GM18858 (cell line): ENCODE data around the gene ASPDH.
"Not testable (repeated sequence)": the region's sequence is repeated elsewhere in the genome, so short reads cannot be mapped to it uniquely, and the experiment has no call there.

ENCODE experiments used
- ATAC-seq: cut with Tn5 transposase; IDR thresholded peaks from one replicate; pipeline ENCODE4 v1.9.1; 2021; ENCODE audit not compliant: unreplicated experiment

Gene ASPDH

DNA sequence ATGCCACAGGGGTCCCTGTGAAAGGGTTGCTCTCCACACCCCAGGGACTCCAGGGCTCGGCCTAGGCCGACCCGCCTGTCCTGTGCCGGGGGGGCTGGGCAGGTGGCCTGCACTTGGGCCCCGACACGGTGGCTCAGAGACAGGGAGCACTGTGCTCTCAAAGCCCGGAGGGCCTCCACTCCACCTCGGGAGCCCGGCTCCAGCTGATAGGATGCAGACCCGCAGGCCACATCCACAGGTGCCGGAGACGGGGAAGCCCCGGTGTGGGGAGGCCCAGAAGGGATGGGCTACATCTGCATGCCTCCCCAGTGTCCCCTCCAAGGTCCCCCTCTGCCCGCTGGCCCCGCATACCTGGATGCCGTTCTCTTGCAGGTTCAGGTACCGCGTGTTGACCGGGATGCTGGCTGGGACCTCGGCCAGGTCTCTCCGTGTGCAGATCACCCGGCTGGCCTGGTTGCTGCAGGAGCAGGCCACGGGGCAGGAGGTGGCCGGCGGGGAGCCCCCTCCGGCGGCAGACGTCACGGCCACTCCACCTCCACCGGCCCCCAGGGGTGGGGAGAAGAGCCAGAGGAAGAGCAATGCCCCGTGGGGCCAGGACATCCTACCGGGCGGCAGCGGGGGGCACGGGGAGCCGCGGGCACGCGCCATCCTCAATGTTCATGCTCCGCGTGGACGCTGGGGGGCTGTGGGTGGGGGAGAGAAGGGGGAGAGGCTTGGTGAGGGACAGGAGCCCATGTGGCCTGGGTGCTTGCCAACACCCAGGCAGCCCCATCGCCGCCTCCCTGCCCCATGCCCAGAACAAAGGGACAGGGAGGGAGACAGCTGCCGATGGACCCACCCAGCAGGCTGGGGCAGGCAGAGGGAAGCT, 34.7 kb upstream of the ASPDH start:
- ATAC-seq: no peak

DNA sequence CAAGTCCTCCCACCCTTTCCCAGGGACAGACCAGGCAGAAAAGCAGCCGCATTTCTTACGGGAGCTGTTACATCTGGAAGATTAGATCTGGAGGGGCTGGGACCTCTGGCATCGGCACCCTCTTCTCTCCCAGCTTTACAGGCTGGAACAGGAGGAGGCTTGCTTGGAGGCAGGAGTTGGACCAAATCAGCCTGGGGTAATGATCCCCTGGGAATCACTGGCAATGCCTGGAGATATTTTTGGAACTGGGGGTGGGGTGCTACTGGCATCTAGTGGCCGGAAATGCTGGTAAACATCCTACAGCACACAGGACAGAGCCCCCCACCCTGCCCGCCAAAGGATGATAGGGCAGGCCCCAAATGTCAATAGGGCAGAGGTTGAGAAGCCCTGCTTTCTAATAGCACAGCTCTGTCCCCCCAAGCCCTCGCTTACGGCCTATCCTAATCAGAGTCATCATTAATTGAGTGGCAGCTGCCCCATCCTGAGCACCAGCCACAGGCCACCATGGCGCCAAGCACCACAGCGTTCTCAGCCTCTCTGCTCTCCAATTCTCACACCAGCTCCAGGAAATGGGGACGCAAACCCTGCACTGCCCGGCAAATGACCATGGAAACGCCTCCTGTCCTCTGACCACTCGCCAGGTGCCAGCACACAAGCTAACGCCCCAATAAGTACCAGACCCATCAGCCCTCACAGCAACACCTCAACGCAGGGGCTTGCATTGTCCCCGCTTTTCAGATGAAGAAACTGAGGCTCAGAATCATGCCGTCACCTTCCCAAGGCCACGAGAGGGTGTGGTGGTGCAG, 33.9 kb upstream of the ASPDH start:
- no peak for ATAC-seq

DNA sequence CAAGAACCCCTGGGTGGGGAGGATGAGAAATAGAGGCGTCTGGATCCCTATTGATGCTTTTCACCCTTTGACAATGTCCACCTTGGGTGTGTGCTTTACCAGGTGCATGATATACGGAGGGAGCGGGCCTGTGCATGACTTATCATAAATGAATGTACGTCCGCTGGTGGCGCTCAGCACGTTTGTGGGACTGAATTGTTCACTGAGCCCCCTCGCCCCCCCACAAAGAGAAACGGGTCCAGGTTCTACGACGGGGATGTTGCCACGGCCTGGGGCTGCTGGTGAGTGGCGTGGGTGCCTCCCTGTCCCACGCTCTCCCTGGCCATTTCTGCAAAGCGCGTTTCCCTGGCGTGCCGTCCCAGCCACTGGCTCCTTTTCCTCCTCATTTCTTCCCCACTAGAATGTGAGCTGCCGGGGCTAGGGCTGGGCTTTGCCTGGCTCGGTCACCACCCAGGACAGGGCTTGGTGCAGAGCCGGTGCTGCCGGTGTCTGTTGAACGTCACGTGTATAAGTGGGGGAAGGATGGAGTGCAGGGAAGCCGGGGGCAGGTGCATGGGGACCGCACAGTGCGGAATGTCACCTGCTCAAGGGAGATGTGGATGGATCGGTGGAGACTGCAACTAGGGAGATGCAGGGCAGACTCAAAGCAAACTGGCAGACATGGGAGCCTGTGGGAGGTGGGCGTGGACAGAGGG, 33.0 kb upstream of the ASPDH start:
- no peak for ATAC-seq

DNA sequence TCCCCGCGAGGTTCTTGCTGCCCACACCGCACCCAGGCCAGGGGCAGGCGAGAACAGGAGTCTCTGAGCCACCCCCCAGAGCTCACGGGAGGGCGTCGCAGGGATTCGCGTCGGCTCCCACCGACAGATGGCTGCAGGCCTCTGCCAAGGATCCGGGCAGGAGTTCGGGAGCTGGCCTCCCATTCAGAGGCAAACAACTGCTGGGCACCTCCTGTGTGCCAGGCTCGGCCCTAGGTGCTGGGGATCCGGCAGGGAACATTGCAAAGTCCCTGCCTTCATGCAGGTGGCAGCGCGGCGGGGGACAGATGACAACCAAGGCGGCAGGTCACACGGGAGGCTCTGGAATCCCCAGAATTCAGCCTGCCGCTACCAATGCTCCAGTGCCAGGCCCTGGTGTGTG, 29.2 kb upstream of the ASPDH start:
- ATAC-seq: no peak

DNA sequence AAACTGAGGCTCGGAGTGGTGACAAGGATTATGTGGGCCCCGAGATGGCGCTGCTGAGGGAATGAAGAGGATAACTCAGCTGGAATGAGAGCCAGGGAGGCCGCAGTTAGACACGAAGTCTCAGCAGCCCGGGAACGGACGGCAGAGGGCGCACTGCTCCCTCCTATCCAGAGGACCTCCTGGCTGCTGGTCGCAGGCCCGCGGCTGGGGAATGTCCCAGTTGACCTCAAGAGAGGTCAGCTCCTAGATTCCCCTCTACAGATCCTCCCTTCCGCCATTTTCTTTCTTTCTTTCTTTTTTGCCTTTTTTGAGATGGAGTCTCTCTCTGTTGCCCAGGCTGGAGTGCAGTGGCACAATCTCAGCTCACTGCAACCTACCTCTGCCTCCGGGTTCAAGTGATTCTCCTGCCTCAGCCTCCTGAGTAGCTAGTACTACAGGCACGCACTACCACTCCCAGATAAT, 24.1 kb upstream of the ASPDH start:
- no peak for ATAC-seq

DNA sequence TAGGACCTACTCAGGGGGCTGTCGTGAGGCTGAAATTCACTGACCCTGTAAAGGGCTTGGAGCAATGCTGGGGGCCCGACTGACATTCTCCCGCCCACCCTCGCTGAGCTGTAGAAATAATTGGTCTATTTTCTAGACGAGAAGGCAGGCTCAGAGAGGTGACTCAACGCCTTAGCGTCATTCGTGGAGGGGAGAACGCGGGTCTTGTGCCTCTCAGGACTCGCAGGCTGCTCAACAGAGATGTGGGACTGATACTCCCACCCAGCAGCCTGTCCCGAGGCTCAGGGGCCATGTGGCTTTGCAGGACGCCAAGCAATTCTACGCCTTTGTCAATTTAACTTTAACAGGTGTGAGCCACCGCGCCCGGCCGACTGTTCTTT, 23.6 kb upstream of the ASPDH start:
- no peak for ATAC-seq

DNA sequence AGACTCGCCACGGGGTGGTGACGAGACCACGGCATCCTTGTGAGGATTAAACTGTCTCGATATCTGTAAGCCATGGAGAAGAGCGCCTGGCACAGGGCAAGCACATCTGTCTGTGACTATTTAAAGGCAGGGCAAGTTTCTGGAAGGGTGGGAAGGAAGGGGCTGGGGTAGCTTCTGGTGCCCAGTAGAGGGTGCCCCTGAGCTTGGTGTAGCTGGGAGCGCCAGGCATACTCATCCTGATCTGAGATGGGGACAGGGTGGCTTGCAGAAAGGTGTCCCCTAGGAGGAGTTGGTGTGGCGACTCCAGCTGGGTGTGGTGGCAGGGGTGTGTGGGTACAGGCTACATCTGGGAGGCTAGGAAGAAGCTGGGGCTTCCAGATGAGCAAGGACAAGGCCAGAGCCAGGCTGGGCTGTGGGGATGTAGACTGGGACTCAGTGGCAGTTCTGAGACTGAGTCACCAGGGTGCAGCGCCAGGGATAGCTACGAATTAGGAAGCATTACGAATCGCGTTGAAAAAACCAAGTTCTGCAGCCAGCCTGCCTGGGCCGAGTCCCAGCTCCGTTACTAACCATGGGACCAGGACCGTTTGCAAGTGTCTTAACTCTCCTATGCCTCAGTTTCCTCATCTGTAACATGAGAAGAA, 23.1 kb upstream of the ASPDH start:
- ATAC-seq: no peak

DNA sequence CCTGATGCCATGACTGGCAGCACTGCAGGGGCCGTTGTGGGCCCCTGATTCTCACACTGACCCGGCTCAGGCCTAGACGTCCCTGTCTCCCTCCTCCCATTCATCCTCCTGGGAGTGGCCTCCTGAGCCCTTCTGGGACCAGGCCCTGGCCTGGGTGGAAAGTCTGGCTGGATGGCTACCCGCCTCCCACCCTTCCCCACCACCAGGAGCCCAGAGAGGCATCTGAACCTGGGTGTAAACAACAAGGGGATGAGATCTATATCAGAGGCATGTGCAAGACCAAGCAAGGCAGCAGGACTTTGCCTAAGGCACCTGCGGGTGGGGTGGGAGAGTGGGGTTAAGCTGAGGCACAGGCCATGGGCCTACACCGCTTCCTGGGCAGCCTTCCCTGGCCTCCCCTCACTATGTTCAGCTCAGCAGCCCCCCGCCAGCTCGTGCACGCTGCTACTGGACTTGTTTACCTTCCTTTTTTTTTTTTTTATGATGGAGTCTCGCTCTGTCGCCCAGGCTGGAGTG, 22.0 kb upstream of the ASPDH start:
- ATAC-seq: no peak

DNA sequence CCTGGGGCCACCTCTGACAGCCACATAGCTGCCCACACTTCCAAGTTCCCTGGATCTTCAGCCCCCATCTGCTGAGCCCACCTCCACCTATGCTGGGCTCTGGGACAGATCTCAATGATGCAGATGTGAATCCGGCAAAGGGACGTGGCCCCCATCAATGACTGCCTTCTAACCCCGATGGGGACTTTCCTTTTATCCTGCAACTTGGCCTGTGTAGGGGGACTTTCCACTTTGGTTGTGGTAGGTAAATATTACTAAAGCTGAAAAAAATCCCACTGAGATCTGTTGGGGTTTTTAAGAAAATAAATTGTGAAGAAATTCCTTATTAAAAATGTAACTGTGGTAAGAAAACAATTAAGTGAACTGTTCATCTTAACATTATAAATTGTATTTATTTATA, 20.8 kb upstream of the ASPDH start:
- no peak for ATAC-seq

DNA sequence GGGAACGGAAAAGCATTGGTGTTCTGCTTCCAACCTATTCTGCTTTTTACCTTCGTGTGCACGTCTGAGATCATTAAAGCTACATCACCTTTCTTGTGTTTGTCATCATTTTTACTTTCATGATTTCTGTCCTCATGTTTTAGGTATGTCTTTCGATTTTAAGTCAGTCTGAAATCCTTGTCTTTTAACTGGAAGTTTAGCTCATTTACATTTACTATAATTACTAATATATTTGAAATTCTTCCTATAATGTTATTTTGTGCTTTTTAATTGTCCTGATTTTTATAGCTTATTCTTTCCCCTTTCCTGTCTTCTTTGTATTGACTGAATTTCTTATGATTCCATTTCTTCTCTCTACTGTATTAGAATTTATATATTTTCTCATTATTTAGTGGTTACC, 19.2 kb upstream of the ASPDH start:
- ATAC-seq: no peak

DNA sequence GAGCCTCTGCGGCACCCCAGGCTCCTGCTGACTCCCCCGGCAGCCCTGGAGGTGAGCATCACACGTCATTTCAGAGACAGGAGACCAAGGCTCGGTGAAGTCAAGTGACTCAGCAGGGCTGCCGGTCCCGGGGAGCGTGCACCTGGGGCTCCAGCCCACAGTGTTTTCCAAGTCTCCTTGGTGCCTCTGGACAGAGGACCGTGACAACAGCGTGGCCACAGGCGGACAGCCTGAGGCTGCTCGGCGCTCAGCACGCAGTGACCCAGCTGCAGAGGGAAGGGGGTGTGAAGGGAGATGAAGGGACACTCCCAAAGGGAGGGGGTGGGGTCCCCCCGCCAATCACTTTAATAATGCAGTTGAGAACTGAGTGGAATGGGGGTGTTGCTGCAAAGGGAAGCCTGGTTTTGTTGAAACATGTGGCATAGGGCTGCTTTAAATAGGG, 17.5 kb upstream of the ASPDH start:
- ATAC-seq: no peak

DNA sequence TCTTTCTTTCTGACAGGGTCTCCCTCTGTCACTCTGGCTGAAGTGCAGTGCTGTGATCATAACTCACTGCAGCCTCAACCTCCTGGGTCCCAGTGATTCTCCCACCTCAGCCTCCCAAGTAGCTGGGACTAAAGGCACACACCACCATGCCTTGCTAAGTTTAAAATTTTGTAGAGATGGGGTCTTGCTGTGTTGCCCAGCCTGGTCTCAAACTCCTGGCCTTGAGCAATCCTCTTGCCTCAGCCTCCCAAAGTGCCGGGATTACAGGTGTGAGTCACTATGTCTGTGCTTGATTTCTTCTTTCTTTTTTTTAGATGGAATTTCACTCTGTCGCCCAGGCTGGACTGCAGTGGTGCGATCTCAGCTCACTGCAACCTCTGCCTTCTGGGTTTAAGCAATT, 14.3 kb upstream of the ASPDH start:
- ATAC-seq: not testable (repeated sequence)

DNA sequence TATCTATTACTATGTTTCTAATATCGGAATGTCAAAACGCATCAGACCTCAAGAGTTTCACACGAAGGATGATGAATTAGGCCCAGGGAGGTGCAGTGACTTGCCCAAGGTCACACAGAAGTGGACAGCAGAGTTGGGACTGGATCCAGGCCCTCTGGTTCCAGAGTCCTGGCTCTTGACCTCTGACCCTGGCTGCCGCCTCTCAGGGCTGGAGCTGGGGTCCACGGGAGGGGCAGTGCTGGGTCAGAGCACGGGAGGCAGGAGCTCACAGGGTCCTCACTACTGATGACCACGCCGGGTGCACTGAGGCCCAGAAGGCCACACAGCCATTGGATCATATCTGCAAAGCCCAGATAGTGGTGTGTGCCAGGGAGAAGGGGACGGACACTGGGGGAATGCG, 9.2 kb upstream of the ASPDH start:
- ATAC-seq: no peak

DNA sequence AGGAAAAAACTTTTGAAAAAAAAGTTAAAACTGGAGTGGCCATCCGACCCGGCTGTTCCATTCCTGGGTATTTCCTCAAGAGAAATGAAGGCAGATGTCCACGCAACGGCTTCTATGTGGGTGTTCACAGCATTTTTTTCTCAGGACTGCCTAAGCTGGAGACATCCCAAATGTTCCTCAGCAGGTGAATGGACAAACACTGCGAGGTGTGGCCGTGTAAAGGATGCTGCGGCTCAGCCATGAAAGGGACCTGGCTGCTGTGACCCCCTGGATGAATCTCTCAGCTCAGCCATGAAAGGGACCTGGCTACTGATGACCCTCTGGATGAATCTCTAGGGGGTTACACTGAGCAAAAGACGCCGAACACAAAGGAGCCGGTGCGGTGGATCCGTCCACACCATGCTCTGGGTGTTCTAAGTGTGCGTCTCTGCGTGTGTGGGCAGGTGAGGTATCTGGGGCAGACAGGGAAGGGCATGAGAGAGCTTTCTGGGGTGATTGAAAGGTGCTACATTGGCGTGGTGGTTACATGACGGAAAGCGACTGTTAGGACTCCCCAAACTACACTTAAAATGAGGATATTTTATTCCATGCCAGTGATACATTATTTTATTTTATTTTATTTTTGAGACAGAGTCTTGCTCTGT, 7.2 kb upstream of the ASPDH start:
- ATAC-seq: no peak

DNA sequence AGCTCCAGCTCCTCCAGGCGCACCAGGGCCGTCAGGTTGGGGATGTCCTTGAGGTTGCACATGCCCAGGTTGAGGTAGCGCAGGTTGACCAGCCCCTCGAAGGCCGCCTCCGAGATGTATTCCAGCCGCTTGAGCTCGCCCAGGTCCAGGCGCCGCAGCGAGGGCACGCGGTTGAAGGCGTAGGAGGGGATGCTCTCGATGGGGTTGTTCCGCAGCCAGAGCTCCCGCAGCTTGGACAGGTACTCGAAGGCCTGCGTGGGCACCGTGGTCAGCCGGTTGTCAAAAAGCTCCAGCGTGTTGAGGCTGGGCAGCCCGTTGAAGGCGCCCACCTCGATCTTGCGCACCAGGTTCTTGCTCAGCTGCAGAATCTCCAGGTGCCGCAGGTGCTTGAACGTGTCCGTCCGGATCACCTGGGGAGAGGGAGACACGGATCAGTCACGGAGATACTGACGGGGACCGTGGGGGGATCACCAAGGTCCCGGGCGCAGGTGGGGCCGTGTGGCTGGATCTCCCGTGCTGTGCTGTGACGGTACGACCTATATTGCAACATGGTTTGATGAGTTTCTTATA, 5.4 kb upstream of the ASPDH start:
- ATAC-seq: no peak

DNA sequence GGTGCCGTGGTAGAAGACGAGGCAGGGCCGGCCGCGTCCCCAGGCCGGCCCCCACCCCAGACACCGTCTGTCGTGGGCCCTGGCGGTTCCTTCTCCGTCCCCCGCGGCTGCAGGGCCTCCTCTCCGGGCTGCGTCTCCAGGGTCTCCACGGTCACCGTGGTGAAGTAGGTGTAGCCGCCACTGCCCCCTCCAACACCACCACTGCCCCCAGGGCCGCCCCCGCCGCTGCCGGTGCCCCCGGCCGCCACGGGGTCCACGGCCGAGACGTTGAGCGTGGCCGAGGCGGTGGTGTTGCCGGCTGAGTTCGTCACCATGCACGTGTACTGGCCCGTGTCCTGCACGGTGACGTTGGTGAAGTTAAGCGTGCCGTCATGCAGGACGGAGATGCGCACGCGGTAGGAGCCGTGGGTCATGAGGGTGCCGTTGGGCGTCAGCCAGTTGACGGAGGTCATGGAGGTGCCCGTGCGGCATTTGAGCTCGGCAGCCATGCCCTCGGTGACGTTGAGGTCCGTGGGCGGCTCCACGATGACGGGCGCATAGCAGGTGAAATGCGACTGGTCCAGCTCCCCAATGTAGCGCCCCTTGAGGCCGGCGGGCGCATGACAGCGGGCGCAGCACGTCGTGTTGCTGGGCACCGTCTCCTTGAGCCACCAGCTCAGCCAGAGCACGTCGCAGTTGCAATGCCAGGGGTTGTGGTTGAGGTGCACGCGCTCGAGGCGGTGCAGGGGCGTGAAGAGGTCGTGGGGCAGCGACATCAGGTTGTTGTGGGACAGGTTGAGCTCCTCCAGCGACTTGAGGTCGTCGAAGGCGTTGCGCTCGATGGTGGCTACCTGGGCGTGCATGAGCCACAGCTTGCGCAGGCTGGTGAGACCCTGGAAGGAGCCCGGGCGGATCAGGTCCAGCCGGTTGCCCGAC, 4.6 kb upstream of the ASPDH start:
- ATAC-seq: no peak

DNA sequence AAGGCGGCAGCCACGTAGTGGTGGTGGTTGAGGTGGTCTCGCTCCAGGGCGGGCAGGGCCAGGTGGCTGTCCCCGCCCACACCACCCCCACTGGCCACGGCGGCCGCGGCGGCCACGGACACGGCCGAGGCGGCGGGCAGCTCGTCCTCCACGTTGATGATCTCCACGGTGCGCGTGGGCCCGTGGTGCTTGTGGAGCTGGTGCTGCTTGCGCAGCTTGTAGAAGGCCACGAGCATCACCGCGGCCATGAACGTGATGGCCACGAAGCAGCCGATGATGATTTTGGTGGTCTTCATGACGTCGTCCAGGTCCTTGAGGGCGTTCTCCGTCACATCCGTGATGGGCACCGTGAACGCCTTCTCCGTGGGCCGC, 4.0 kb upstream of the ASPDH start:
- ATAC-seq: no peak

DNA sequence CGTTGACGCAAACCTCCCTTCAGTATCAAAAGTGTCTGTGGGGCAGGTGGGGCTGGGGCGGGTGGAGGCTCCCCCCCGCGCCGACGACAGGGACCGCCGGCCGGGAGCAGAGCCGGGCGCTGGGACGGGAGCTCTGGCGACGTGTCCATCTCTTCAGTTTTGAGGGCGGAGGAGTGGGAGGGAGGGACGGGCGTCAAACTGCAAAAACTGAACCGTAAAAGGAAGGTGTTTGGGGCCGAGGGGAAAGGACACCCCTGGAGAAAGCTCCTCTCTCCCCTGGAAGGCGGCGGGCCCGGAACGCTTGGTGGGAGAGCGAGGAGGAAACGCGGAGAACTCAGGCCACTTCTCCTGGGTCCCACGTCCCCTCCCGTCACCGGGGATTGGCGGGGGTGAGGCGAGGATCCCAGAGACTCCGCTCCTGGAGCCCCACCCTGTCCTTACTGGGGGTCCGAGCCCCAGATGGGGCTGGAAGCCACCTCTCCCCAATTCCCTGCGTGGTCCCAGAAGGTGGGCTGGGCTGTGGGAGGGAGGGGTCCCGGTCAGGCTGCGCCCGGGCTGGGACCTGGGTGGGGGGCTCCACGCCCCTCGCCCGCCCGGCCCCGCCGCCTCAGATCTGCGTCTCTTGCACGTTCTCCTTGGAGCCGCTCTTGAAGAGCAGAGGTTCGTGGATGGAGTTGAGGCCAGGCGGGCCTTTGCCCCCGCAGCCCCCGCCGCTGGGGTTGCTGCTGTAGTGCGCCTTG, 3.4 kb upstream of the ASPDH start:
- no peak for ATAC-seq
